ENCODE measurements around the gene TMIGD1.
A peak's percentile ranks its signal among the peaks of the same experiment; 100 is the strongest.
"Not testable (repeated sequence)": the region's sequence is repeated elsewhere in the genome, so short reads cannot be mapped to it uniquely, and the experiment has no call there.

The TMIGD1 gene

GRCh38 chr17:30357476-30357875 is 23.6 kb upstream of the TMIGD1 start:
- no peak for DNase-seq

- no peak for DNase-seq
These were observed 20.8 kb upstream of the TMIGD1 start for GRCh38 chr17:30354701-30355100.

DNA sequence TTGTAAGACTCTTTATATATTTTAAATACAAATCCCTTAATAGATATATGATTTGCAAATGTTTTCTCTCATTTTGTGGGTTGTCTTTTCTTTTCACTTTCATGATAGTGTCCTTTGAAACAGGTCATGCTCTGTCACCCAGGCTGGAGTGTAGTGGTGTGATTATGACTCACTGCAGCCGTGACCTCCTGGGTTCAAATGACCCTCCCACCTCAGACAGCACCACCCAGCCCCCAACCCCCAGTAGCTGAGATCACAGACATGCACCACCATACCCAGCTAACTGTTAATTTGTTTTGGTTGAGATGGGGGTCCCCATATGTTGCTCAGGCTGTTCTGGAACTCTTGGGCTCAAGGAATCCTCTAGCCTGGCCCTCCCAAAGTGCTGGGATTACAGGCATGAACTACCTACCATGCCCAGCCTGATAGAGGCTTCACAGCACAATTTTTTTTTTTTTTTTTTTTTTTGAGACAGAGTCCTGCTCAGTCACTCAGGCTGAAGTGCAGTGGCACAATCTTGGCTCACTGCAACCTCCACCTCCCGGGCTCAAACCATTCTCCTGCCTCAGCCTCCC is 18.5 kb upstream of the TMIGD1 start:
- DNase-seq, result peak; percentile 36

DNA sequence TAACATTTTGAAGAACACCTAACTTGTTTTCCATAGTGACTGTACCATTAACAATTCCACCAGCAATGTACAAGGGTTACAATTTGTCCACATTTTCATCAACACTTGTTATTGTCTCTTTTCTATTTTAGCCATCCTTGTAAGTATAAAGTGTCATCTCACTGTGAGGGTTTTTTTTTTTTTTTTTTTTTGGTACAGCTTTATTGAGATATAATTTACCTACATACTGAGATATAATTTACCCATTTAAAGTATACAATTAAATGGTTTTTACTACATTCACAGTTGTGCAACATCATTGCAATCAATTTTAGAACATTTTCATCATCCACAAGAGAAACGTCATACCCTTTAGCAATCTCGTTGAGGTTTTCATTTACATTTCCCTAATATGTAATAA is 17.9 kb upstream of the TMIGD1 start:
- DNase-seq, result no peak

DNA sequence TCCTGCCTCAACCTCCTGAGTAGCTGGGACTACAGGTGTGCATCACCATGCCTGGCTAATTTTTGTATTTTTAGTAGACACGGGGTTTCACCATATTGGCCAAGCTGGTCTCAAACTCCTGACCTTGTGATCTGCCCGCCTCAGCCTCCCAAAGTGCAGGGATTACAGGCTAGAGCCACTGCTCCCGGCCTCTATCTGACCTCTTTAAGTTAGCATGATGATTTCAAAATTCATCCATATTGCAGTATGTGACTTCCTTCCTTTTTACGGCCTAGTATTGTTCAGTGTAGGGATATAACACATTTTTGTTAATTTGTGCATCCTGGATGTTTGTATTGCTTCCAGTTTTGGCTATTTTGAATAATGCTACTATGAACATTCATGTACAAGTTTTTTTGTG is 17.4 kb upstream of the TMIGD1 start:
- not testable (repeated sequence) for DNase-seq

- no peak for DNase-seq
These were observed 15.4 kb upstream of the TMIGD1 start for GRCh38 chr17:30349252-30349651.

- DNase-seq, result no peak
These were observed 13.6 kb upstream of the TMIGD1 start for GRCh38 chr17:30347488-30347887.

- no peak for DNase-seq
These were observed 12.5 kb upstream of the TMIGD1 start for GRCh38 chr17:30346221-30346795.

GRCh38 chr17:30345527-30346075 is 11.7 kb upstream of the TMIGD1 start:
- peak; percentile 62 for DNase-seq

GRCh38 chr17:30345089-30345433 is 11.2 kb upstream of the TMIGD1 start:
- peak; percentile 84 for DNase-seq

- peak; percentile 96 for DNase-seq
These were observed 10.6 kb upstream of the TMIGD1 start for GRCh38 chr17:30344283-30345088.

- DNase-seq, result no peak
These were observed 9.9 kb upstream of the TMIGD1 start for GRCh38 chr17:30343796-30344195.

DNA sequence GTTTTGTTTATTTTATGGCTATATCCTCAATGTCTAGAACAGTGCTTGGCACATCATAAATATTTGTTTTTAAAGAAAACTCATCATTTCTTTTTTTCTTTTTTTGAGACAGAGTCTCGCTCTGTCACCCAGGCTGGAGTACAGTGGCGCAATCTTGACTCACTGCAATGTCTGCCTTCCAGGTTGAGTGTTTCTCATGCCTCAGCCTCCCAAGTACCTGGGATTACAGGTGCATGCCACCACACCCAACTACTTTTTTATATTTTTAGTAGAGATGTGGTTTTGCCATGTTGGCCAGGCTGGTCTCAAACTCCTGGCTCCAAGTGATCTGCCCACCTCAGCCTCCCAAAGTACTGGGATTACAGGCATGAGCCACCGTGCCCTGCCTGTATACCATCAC is 9.4 kb upstream of the TMIGD1 start:
- not testable (repeated sequence) for DNase-seq

GRCh38 chr17:30341703-30342249 is 7.9 kb upstream of the TMIGD1 start:
- DNase-seq, result no peak

DNA sequence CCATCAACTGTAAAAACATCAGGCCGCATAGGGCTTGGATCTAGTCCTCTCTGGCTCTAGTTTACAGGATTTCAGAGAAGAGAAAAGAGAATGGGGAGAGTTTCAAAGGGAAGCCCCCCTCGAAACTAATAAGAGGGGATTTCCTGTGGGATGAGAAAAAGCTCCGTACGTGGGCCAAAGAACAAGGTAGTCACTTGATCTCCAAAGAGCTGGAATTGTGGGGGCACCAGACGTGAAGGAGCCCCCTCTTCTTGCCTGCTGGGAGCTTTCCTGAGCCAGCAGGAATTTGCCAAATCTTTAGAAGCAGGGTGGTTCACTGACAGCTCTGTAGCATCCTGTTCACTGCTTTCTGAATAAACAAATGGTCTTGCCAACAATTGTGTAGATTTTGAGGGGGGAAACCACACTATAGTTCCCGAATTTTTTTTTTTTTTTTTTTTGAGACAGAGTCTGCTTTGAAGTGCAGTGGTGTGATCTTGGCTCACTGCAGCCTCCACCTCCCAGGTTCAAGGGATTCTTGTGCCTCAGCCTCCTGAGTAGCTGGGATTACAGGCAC is 7.0 kb upstream of the TMIGD1 start:
- DNase-seq, result no peak

DNA sequence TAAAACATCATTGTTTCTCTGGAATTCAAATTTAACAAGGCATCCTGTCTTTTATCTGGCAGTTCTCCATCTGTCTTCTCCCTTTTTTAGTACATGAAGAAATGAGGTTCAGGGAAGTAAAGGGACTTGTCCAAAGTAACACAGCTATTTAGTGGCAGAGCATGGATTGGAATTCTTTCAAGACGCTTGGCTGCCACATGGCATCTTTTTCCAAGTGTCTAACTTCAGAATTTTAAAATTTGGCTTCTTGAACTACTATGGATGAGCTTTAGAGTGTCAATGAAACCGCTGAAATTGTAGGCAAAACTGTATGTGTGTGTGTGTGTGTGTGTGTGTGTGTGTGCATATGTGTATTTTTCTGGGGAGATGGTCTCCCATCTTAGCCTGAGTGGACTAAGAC is 5.2 kb upstream of the TMIGD1 start:
- DNase-seq, result no peak

DNA sequence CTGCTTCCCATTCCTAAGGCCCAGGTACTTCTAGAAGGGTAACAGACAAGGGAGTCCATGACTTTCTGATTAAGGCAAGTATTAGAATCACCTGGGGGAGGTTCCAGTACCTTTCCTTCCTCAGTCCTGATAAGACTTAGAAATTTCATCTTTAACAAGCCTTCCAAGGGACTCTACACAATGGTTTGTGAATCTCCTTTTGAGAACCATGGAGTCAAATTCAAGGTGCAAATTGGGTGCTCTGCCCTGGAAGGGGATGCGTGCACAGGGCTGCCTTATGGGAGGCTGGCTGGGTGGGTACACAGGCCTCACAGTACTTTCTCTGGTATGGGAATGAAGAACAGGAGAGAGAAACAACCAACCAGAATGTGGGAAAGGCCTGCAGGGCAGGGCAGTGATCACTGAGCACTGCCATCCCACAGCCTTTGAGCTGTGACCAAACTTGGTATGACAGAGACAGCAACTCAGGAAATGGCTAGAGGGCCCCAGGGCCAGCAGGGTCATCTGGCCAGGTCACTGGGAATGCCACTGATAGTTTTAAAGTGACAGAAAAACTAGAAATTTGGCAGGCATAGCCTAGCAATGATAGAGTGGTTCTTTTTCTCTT is 3.6 kb upstream of the TMIGD1 start:
- peak; percentile 14 for DNase-seq

DNA sequence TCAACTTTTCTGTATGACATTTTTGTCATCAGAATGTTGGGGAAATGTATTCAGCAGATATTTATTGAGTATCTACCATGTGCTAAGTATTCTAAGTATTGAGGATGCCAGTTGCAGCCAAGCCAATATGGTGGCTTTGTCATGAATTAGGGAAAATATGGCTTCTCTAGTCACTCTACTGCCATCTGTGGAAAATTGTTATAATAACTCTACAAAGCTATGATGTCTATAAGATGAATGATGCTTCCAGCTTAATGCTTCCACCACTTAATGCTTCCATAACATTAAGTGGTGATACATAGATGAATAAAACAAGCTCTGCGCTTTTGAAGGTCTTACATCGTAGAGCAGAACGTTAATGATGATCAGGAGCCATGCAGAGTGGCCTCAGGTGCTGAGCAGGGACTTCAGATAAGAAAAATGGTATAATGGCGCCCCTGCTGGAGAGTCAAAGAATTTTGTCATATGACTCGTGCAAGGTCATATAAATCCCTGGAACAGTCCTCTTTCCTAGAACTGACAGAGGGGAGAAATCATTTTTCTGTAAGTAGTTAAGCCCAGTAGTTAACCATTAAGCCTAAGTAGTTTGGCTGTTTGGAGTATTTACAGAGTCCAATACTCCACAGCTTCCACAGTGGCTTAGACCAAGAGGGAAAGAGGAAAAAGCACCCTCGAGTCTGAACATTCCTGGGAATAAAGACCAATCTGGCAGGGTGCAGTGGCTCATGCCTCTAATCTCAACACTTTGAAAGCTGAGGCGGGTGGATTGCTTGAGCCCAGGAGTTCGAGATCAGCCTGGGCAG is 2.7 kb upstream of the TMIGD1 start:
- peak; percentile 91 for DNase-seq

GRCh38 chr17:30334421-30334820 is 564 bp upstream of the TMIGD1 start:
- DNase-seq, result no peak

DNA sequence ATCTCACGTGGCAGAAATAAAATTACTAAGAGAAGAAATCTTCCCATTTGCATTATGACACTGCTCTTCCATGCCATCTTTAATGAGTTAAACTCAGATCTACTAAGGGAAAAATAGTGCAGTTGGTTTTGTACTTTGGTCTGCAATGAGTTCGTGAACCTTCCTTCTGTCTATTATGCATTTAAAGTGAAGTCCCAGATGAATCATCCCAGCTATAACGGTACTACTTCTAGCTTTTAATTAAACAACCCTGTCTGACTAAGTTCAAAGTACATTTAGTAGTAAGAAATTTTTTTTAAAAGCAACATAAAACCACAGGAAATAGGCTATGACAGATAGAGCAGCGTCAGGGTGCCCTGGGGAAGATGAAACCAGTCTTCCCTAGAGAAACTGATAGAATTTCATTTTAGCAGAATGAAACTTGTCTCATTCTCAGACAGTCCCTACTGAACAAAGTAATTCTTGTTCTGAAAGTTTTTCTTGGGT is 1.8 kb downstream of the TMIGD1 start:
- DNase-seq, result no peak

DNA sequence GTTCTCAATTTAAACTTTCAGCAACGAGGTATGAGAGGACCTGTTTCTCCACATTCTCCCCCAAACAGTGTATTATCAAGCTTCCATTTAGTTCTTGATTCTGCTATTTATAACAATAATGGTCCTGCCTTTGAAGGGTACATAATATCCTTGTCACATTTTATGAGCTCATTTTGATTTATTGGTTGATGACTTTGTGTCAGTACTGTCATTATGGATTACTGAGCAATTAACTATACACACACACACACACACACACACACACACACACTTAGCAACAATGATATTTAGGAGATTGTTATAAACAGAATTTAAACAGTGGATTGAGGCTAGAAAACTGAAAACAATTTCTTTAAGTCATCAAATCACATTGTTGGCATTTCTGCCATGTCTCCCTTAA is 7.0 kb downstream of the TMIGD1 start:
- DNase-seq, result no peak

DNA sequence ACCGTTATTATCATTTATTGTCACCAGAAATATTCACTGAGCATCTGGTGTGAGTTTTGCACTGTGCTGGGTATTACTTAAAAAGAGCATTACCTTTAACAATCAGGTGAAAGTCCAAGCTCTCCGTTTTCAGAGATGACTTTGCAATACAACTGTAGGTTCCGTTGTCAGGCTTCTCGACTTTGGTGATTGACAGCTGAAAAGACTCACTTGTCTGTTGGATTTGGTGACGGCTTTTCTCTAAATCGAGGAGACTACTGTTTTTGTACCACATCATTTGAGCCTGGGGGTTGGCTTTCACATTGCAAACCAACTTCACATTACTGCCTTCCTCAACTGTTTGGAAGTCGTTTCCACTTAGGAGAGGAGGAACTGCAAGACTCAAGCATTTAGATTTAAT is 9.1 kb downstream of the TMIGD1 start:
- DNase-seq, result no peak
